HG02943 (cell line): Measurements from ENCODE around the gene ABCC1.

Experiments
- ATAC-seq: cut with Tn5 transposase; IDR thresholded peaks from one replicate; pipeline ENCODE4 v1.9.1; 2021; ENCODE audit warnings: mild to moderate bottlenecking, low read depth, moderate library complexity; ENCODE audit not compliant: unreplicated experiment

ABCC1 gene

GRCh38 chr16:15988268-15989013, 39.0 kb downstream of the ABCC1 start:
- ATAC-seq: no peak

GRCh38 chr16:15990902-15991301, 41.5 kb downstream of the ABCC1 start:
- no peak for ATAC-seq

- no peak for ATAC-seq
These were observed 43.7 kb downstream of the ABCC1 start for GRCh38 chr16:15993128-15993527.

- no peak for ATAC-seq
These were observed 44.1 kb downstream of the ABCC1 start for GRCh38 chr16:15993541-15993940.

- no peak for ATAC-seq
These were observed 44.7 kb downstream of the ABCC1 start for GRCh38 chr16:15993946-15994665.

- no peak for ATAC-seq
These were observed 47.2 kb downstream of the ABCC1 start for GRCh38 chr16:15996432-15997109.

GRCh38 chr16:16000685-16001084, 51.3 kb downstream of the ABCC1 start:
- ATAC-seq: no peak

GRCh38 chr16:16001596-16002255, 52.3 kb downstream of the ABCC1 start:
- ATAC-seq: no peak

- ATAC-seq: no peak
These were observed 54.4 kb downstream of the ABCC1 start for GRCh38 chr16:16003719-16004313.

- no peak for ATAC-seq
These were observed 54.9 kb downstream of the ABCC1 start for GRCh38 chr16:16004314-16004749.

- ATAC-seq: no peak
These were observed 56.3 kb downstream of the ABCC1 start for GRCh38 chr16:16005721-16006120.

GRCh38 chr16:16006650-16007049, 57.2 kb downstream of the ABCC1 start:
- no peak for ATAC-seq

- ATAC-seq: peak; percentile 69
These were observed 58.3 kb downstream of the ABCC1 start for GRCh38 chr16:16007743-16008111.

- no peak for ATAC-seq
These were observed 59.2 kb downstream of the ABCC1 start for GRCh38 chr16:16008666-16009065.

GRCh38 chr16:16009401-16009800, 60.0 kb downstream of the ABCC1 start:
- no peak for ATAC-seq

- no peak for ATAC-seq
These were observed 60.8 kb downstream of the ABCC1 start for GRCh38 chr16:16010194-16010593.

- ATAC-seq: no peak
These were observed 62.7 kb downstream of the ABCC1 start for GRCh38 chr16:16012144-16012543.

- ATAC-seq: no peak
These were observed 64.4 kb downstream of the ABCC1 start for GRCh38 chr16:16013812-16014211.

- ATAC-seq: no peak
These were observed 65.2 kb downstream of the ABCC1 start for GRCh38 chr16:16014329-16015224.

GRCh38 chr16:16015849-16016248, 66.4 kb downstream of the ABCC1 start:
- ATAC-seq: no peak
